A549 (cell line): Measurements from ENCODE around the gene PEF1. TPM values are rescaled to one million over a fixed set of nuclear protein-coding genes. Genes with fewer than 3 reads are reported as not detected.

Experiments used
- ATAC-seq, 2 experiments: fragments of 200-7000 bp in 1 of 2; fragments of >200 bp in 1 of 2; cut with Nextera tagmentation in 1 of 2; cut with Tn5 transposase in 1 of 2; 3 replicates each; pipeline versions ENCODE4 v1.8.0 to v1.9.1; 2018 to 2020; ENCODE audit warnings: mild to moderate bottlenecking in 1 of 2, moderate library complexity in 1 of 2
- CTCF ChIA-PET: fragments of 300-600 bp; sonication (Branson Sonifier 250); formaldehyde crosslinking; extraction: SDS; loops from one replicate; lab custom pipeline; 2021; ENCODE audit warnings: antibody characterized with exemption, inconsistent platforms; lab: Yijun Ruan, JAX
- POLR2A ChIA-PET: fragments of 350-600 bp; formaldehyde crosslinking; extraction: SDS; loops from one replicate; lab custom pipeline; 2021; ENCODE audit warnings: antibody characterized with exemption, inconsistent platforms; lab: Yijun Ruan, JAX
- DNase-seq, 2 experiments: peaks; one replicate each; pipeline versions ENCODE4 v3.0.0 to v3.0.0-alpha.2; 2011 to 2016; ENCODE audit warnings: low read depth in 1 of 2, low spot score in 1 of 2
- FAIRE-seq: peaks from 2 replicates; lab custom pipeline; 2011; peaks lifted over from hg19 to GRCh38; lab: Jason Lieb, UNC
- H3K27ac ChIP-seq, 2 experiments: fragments of >200 bp; sonication (Bioruptor Twin); formaldehyde crosslinking; 3 replicates each; pipeline ENCODE4 v1.5.1; 2016 to 2017
- H3K4me1 ChIP-seq: fragments of >200 bp; sonication (Bioruptor Twin); formaldehyde crosslinking; 3 replicates; pipeline ENCODE4 v1.6.1; 2016
- H3K4me2 ChIP-seq: fragments of >200 bp; sonication (Bioruptor Twin); formaldehyde crosslinking; 3 replicates; pipeline ENCODE4 v1.6.1; 2016
- H3K4me3 ChIP-seq: fragments of >200 bp; sonication (Bioruptor Twin); formaldehyde crosslinking; 3 replicates; pipeline ENCODE4 v1.5.1; 2016
- H3K9me3 ChIP-seq: fragments of >200 bp; sonication (Bioruptor Twin); formaldehyde crosslinking; 3 replicates; pipeline ENCODE4 v1.6.1; 2016
- ATOH8 ChIP-seq: fragments of 250-450 bp; sonication (Bioruptor Pico); IDR thresholded peaks from 2 replicates; pipeline ENCODE4 v1.5.0; 2020; ENCODE audit warnings: low read depth, mild to moderate bottlenecking, moderate library complexity
- BCL3 ChIP-seq: fragments of >200 bp; sonication (Bioruptor Twin); formaldehyde crosslinking; IDR thresholded peaks from 3 replicates; pipeline ENCODE4 v1.6.1; 2016
- BHLHE40 ChIP-seq: IDR thresholded peaks from 2 replicates; pipeline ENCODE4 v1.6.1; 2012; ENCODE audit warnings: low read depth, low read length, inconsistent platforms
- CEBPB ChIP-seq, 2 experiments: fragments of >200 bp in 1 of 2; sonication (Bioruptor Twin) in 1 of 2; formaldehyde crosslinking in 1 of 2; IDR thresholded peaks; 2 replicates each; pipeline ENCODE4 v1.6.1; 2012 to 2016
- CHD4 ChIP-seq: fragments of 200-600 bp; sonication (generic); IDR thresholded peaks from 2 replicates; pipeline ENCODE4 v1.6.1; 2016; ENCODE audit warnings: antibody characterized with exemption, mild to moderate bottlenecking, borderline replicate concordance
- CTCF ChIP-seq: fragments of >200 bp; sonication (Bioruptor Twin); formaldehyde crosslinking; IDR thresholded peaks from 3 replicates; pipeline ENCODE4 v1.5.1; 2016
- EHMT2 ChIP-seq: fragments of 200-600 bp; sonication (generic); IDR thresholded peaks from 2 replicates; pipeline ENCODE4 v1.6.1; 2016; ENCODE audit warnings: antibody characterized with exemption, low read depth, mild to moderate bottlenecking, moderate library complexity
- HDAC2 ChIP-seq: fragments of 200-600 bp; sonication (generic); IDR thresholded peaks from 2 replicates; pipeline ENCODE4 v1.6.1; 2016
- HES2 ChIP-seq: fragments of >200 bp; sonication (Bioruptor Twin); formaldehyde crosslinking; IDR thresholded peaks from 2 replicates; pipeline ENCODE4 v1.6.1; 2016
- HMGXB4 ChIP-seq: fragments of 250-450 bp; sonication (Bioruptor Pico); IDR thresholded peaks from 2 replicates; pipeline ENCODE4 v1.5.0; 2021; ENCODE audit warnings: mild to moderate bottlenecking, moderate library complexity, borderline replicate concordance
- HOXB13 ChIP-seq: fragments of 250-450 bp; sonication (Bioruptor Pico); IDR thresholded peaks from 2 replicates; pipeline ENCODE4 v1.5.0; 2020; ENCODE audit warnings: low read depth, mild to moderate bottlenecking, moderate library complexity
- JUN ChIP-seq, 2 experiments: fragments of >200 bp; sonication (Bioruptor Twin); formaldehyde crosslinking; IDR thresholded peaks; 2 replicates in 1 of 2; 3 replicates in 1 of 2; pipeline ENCODE4 v1.6.1; 2016 to 2017
- KDM1A ChIP-seq: fragments of 200-600 bp; sonication (generic); IDR thresholded peaks from 2 replicates; pipeline ENCODE4 v1.6.1; 2016; ENCODE audit warnings: low read depth, mild to moderate bottlenecking
- MAX ChIP-seq: IDR thresholded peaks from 2 replicates; pipeline ENCODE4 v1.6.1; 2012
- MAZ ChIP-seq: fragments of 150-350 bp; IDR thresholded peaks from 2 replicates; pipeline ENCODE4 v1.6.1; 2014; ENCODE audit warnings: antibody characterized with exemption, low read depth, low read length, borderline replicate concordance
- NPAS2 ChIP-seq: fragments of 250-450 bp; sonication (Bioruptor Pico); IDR thresholded peaks from 2 replicates; pipeline ENCODE4 v1.8.0; 2022; ENCODE audit warnings: mild to moderate bottlenecking, moderate library complexity, borderline replicate concordance
- PHF8 ChIP-seq: fragments of 200-600 bp; sonication (generic); IDR thresholded peaks from 2 replicates; pipeline ENCODE4 v1.6.1; 2016; ENCODE audit warnings: low read depth, mild to moderate bottlenecking, antibody characterized with exemption, moderate library complexity, borderline replicate concordance
- POLR2A ChIP-seq: IDR thresholded peaks from 2 replicates; pipeline ENCODE4 v1.6.1; 2012; ENCODE audit warnings: mild to moderate bottlenecking, low read length
- RAD21 ChIP-seq, 2 experiments: fragments of >200 bp in 1 of 2; sonication (Bioruptor Twin) in 1 of 2; formaldehyde crosslinking in 1 of 2; IDR thresholded peaks in 1 of 2; conservative IDR thresholded peaks in 1 of 2; 2 replicates in 1 of 2; 3 replicates in 1 of 2; pipeline ENCODE4 v1.6.1; 2012 to 2018; ENCODE audit warnings: inconsistent platforms in 1 of 2
- RARB ChIP-seq: fragments of 250-450 bp; sonication (Bioruptor Pico); IDR thresholded peaks from 2 replicates; pipeline ENCODE4 v1.8.0; 2021; ENCODE audit warnings: mild to moderate bottlenecking, moderate library complexity
- RCOR1 ChIP-seq: fragments of 150-350 bp; IDR thresholded peaks from 2 replicates; pipeline ENCODE4 v1.6.1; 2014; ENCODE audit warnings: antibody characterized with exemption, low read length, low read depth
- SREBF2 ChIP-seq: fragments of 450-650 bp; IDR thresholded peaks from 2 replicates; pipeline ENCODE4 v1.6.1; 2014; ENCODE audit warnings: mild to moderate bottlenecking, moderate library complexity
- USF2 ChIP-seq: fragments of 450-650 bp; IDR thresholded peaks from 2 replicates; pipeline ENCODE4 v1.6.1; 2014; ENCODE audit warnings: antibody characterized with exemption
- ZFP36 ChIP-seq: fragments of 450-650 bp; IDR thresholded peaks from 2 replicates; pipeline ENCODE4 v1.6.1; 2014; ENCODE audit warnings: borderline replicate concordance; ENCODE audit not compliant: partially characterized antibody
- ZNF302 ChIP-seq: fragments of 250-450 bp; sonication (Bioruptor Pico); IDR thresholded peaks from 2 replicates; pipeline ENCODE4 v1.9.0; 2021; ENCODE audit warnings: inconsistent platforms, mild to moderate bottlenecking, moderate library complexity
- WGBS: methylation state at CpG from one replicate; pipeline ENCODE4 v1.1.6; 2017; ENCODE audit errors: missing lambda C conversion rate; 5-methylcytosine and 5-hydroxymethylcytosine counted together
- polyA plus RNA-seq, 4 experiments: library from polyadenylated mRNA; depleted of rRNA in 3 of 4; stranded (reverse); fragments of >200 nt; fragmentation: RNase III in 1 of 4; extraction: RNeasy Plus Mini Kit Qiagen cat#74134 plus additional on column Dnase treatment in 1 of 4; gene quantifications; 2 replicates in 3 of 4; 3 replicates in 1 of 4; pipeline ENCODE4 v1.2.3, GENCODE V29; 2011 to 2017

The PEF1 gene
- polyA plus RNA-seq, 2 of the 4 experiments (the other 2 are of a cell fraction): 38.3 to 47.6 TPM

GRCh38 chr1:31642897-31643296, 1.8 kb downstream of the PEF1 start:
- no peak overlapping the region for H3K4me2 ChIP-seq
- TF ChIP-seq BCL3 (no peak), CTCF (no peak), MAX (no peak), JUN (IDR thresholded peaks at IDR 0.05) (no peak), SREBF2 (no peak), RAD21 (conservative IDR thresholded peaks at IDR 0.05 in 1 of 2, IDR thresholded peaks at IDR 0.05 in 1 of 2) (no peak), ZNF302 (CRISPR knock-in tag) (no peak), HMGXB4 (CRISPR knock-in tag) (no peak), CEBPB (IDR thresholded peaks at IDR 0.05) (no peak), KDM1A (no peak), USF2 (no peak), RCOR1 (no peak)
- H3K9me3 ChIP-seq: no peaks in the 10 kb centered on the region
- POLR2A ChIA-PET: no interaction called here
- no peak for ATAC-seq
- H3K4me3 ChIP-seq: no peak overlapping the region
- CTCF ChIA-PET: interaction anchor here (1.0 to 1.5 kb wide), 3 partner anchors 10 to 73 kb away, joined by 3 to 4 read pairs (median 4); no protein-coding TSS in a partner anchor
- DNase-seq: no peak
- FAIRE-seq: no peak
- no peak overlapping the region for H3K27ac ChIP-seq
- H3K4me1 ChIP-seq: peaks cover 21% of the 10 kb centered on the region
- 97% methylated on average over 3 of the region's 3 CpGs for whole genome bisulfite sequencing

GRCh38 chr1:31642366-31642765, 2.3 kb downstream of the PEF1 start:
- ATAC-seq (no peak), FAIRE-seq (no peak), DNase-seq (no peak)
- WGBS: 87% methylated on average over 4 of the region's 4 CpGs
- POLR2A ChIA-PET: no interaction called here
- no peak overlapping the region for H3K4me2 ChIP-seq
- TF ChIP-seq HDAC2 (no peak), ATOH8 (CRISPR knock-in tag) (no peak), HES2 (no peak), CEBPB (IDR thresholded peaks at IDR 0.05) (no peak), JUN (IDR thresholded peaks at IDR 0.05) (no peak), BHLHE40 (no peak), POLR2A (no peak), PHF8 (no peak), CHD4 (no peak), MAX (no peak), ZFP36 (no peak), HOXB13 (CRISPR knock-in tag) (no peak), NPAS2 (CRISPR knock-in tag) (no peak), ZNF302 (CRISPR knock-in tag) (no peak), MAZ (no peak), RARB (no peak), RCOR1 (no peak), SREBF2 (no peak), EHMT2 (no peak)
- CTCF ChIA-PET: interaction anchor here (1.0 to 2.2 kb wide), 3 partner anchors 9 to 74 kb away, joined by 3 to 9 read pairs (median 4); partner anchors contain the start of gene HCRTR1
- peaks cover 21% of the 10 kb centered on the region for H3K4me1 ChIP-seq
- H3K4me3 ChIP-seq: no peak overlapping the region
- no peaks in the 10 kb centered on the region for H3K9me3 ChIP-seq
- H3K27ac ChIP-seq: no peak overlapping the region
